ENCODE data around the gene CEP131.
"Not testable (repeated sequence)": the region's sequence is repeated elsewhere in the genome, so short reads cannot be mapped to it uniquely, and the experiment has no call there.

Gene CEP131

GRCh38 chr17:81151278-81151677 is 71.5 kb downstream of the CEP131 start:
- DNase-seq (ENCODE audit: low spot score), result no peak

DNA sequence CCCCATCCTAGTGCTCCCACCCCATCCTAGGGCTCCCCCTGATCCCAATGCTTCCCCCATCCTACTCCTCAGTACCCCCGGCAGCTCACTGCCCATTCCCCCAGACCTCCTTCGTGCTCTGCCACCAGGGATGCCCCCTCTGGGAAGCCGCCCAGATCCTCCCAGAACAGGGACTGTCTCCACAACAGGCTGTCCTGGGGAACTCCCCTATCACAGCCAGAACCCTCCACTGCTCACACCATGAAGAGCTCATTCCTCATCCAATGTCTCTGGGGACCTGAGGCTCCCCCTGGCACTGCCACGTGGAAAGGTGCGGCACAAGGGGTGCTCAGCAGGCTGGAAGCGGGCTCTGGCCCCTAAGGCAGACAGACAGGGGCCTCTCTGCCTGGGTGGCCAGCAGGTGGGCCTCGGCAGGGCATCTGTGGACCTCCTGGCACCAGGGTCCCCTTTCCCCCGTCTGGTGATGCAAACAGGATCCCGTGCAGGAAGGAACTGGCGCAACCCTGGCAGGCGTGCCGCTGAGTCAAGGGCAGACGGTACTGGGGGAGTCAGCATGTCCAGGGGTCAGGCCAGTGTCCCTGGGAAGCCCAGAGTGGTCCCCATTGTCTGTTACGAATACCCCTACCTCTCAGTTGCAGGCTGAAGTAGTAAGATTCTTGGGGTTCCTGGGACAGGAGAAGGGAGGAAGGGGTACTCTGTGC is 72.2 kb downstream of the CEP131 start:
- DNase-seq (ENCODE audit: low spot score), result no peak

DNA sequence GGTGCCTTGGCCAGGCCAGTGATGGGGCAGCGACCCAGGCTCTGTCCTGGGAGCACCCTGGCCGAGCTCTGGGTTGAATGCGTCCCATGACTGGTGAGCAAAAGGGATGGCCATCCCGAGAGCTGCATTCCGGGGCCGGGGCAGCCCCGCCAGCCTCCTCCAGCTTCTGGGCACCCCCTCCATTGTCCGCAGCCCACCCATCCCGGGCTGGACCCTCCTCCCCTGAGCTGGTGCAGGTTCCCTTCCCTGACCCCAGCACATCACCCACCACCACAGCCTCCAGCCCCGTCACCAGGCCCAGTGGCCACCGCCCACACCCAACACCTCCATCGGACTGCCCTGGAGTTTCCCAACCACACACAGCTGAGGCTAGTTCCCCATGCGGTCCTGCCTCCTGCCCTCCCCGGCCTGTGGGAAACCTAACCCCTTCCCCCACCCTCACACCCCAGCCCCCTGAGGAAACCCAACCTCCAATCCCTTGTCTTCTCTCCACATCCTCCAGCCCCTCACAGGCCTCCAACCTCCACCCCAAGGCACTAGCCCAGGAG is 73.7 kb downstream of the CEP131 start:
- no peak for DNase-seq (ENCODE audit: low spot score)

GRCh38 chr17:81148571-81148970 is 74.2 kb downstream of the CEP131 start:
- no peak for DNase-seq (ENCODE audit: low spot score)

DNA sequence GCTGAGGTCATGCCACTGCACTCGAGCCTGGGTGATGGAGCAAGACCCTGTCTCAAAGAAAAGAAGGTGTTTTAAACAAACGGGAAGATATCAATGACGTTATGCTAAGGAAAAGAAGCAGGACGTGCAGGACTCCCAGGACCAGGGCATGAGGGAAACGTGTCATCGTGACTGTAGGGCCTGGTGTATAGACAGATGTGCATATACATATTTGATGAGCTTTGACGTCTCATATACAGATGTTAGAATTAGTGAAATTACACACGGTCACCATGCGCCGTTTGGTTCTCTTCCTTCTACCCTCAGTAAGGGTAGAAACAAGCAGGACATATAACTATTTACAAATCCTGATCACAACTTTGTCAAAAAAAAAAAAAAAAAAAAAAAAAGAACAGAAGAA is 75.1 kb downstream of the CEP131 start:
- no peak for DNase-seq (ENCODE audit: low spot score)

- not testable (repeated sequence) for DNase-seq (ENCODE audit: low spot score)
Observed at GRCh38 chr17:81146208-81146607, 76.6 kb downstream of the CEP131 start.

GRCh38 chr17:81144423-81144781 is 78.4 kb downstream of the CEP131 start:
- DNase-seq (ENCODE audit: low spot score), result no peak

- DNase-seq (ENCODE audit: low spot score), result no peak
Observed at GRCh38 chr17:81143717-81144422, 78.9 kb downstream of the CEP131 start.

DNA sequence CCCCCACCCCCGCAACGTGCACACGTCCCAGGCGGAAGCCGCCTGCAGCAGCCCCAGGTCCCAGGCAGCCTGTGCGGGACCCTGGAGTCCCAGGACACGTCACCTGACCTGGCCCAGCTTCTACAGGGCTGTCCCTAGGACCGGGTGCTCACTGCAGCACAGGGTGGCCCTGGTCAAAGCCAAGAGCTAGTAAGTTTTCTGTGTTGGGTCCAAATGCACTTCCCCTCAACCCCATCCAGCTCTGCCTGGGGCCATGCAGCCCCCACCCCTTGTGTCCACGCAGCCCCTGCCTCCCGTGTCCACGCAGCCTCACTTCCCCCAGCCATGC is 79.6 kb downstream of the CEP131 start:
- no peak for DNase-seq (ENCODE audit: low spot score)

DNA sequence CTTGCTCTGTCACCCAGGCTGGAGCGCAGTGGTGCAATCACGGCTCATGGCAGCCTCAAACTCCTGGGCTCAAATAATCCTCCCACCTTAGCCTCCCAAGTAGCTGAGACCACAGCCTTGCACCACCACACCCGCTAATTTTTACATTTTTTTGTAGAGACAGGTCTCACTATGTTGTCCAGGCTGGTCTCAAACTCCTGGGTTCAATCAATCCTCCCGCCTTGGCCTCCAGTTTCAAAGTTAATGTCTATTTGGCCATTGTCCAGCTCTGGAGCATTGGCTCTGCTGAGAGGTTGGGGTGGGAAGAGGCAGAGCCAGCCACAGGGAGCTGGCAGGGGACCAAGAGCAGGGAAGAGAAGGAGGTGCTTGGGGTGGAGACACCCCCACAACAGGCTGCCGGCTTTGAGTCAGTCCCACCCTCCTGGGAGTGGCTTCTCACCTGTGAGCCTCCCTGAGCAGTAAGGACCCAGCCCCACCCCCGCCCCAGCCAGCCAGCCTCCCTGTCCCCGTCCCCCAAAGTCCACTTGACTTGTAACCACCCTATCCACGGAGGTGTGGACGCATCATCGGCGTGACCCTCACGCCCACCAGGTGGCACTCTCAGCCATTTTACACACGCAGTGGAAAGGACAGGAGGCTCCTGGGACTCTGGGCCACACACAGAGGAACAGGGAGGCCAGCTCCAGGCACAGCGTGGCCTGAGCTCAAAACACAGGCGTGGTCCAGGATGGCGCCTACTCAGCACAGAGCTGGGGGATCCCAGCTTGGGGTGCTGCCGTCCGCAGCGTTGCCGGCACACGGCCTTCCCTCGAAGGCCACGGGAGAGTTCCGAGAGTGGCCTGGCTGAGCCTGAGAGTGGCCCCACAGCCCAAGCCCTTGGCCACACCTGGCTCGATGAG is 80.2 kb downstream of the CEP131 start:
- peak; percentile 82 for DNase-seq (ENCODE audit: low spot score)

GRCh38 chr17:81140695-81141094 is 82.1 kb downstream of the CEP131 start:
- DNase-seq (ENCODE audit: low spot score), result no peak

GRCh38 chr17:81140018-81140417 is 82.7 kb downstream of the CEP131 start:
- DNase-seq (ENCODE audit: low spot score), result no peak

Data from iPS-NIHi11 (cell line).